GM18498 (cell line): ENCODE measurements around the gene ATN1.

Source experiments
- ATAC-seq: cut with Tn5 transposase; IDR thresholded peaks from one replicate; pipeline ENCODE4 v1.9.1; 2021; ENCODE audit warnings: mild to moderate bottlenecking, moderate library complexity; ENCODE audit not compliant: unreplicated experiment

ATN1 gene

GRCh38 chr12:6957151-6957701 lies 29.5 kb downstream of the ATN1 start:
- ATAC-seq: no peak

- no peak for ATAC-seq
These were observed 30.2 kb downstream of the ATN1 start for GRCh38 chr12:6957741-6958608.

GRCh38 chr12:6958609-6959057 lies 30.9 kb downstream of the ATN1 start:
- ATAC-seq: peak; percentile 0

- peak; percentile 53 for ATAC-seq
These were observed 31.5 kb downstream of the ATN1 start for GRCh38 chr12:6959058-6959804.

- ATAC-seq: no peak
These were observed 32.2 kb downstream of the ATN1 start for GRCh38 chr12:6959805-6960592.

GRCh38 chr12:6960593-6961277 lies 33.0 kb downstream of the ATN1 start:
- peak; percentile 24 for ATAC-seq

- no peak for ATAC-seq
These were observed 33.5 kb downstream of the ATN1 start for GRCh38 chr12:6961278-6961694.

GRCh38 chr12:6961695-6962284 lies 34.0 kb downstream of the ATN1 start:
- no peak for ATAC-seq

- ATAC-seq: no peak
These were observed 34.7 kb downstream of the ATN1 start for GRCh38 chr12:6962285-6963015.

GRCh38 chr12:6963016-6963731 lies 35.4 kb downstream of the ATN1 start:
- ATAC-seq: no peak

GRCh38 chr12:6963791-6964413 lies 36.1 kb downstream of the ATN1 start:
- ATAC-seq: no peak

- no peak for ATAC-seq
These were observed 36.9 kb downstream of the ATN1 start for GRCh38 chr12:6964605-6965025.

- peak; percentile 44 for ATAC-seq
These were observed 37.4 kb downstream of the ATN1 start for GRCh38 chr12:6965026-6965661.

- no peak for ATAC-seq
These were observed 38.0 kb downstream of the ATN1 start for GRCh38 chr12:6965714-6966113.

- no peak for ATAC-seq
These were observed 38.6 kb downstream of the ATN1 start for GRCh38 chr12:6966351-6966750.

GRCh38 chr12:6967651-6968100 lies 39.9 kb downstream of the ATN1 start:
- no peak for ATAC-seq

- ATAC-seq: no peak
These were observed 40.7 kb downstream of the ATN1 start for GRCh38 chr12:6968426-6968825.
